A549 (cell line): ENCODE results near the gene DNMT3A.

Experiments
- KDM1A ChIP-seq: fragments of 200-600 bp; sonication (generic); IDR thresholded peaks from 2 replicates; pipeline ENCODE4 v1.6.1; 2016; ENCODE audit warnings: low read depth, mild to moderate bottlenecking
- MAFK ChIP-seq: fragments of 450-650 bp; IDR thresholded peaks from 2 replicates; pipeline ENCODE4 v1.6.1; 2014; ENCODE audit not compliant: partially characterized antibody
- NPAS2 ChIP-seq: fragments of 250-450 bp; sonication (Bioruptor Pico); IDR thresholded peaks from 2 replicates; pipeline ENCODE4 v1.8.0; 2022; ENCODE audit warnings: mild to moderate bottlenecking, moderate library complexity, borderline replicate concordance
- NR3C1 ChIP-seq: fragments of >200 bp; sonication (Bioruptor Twin); formaldehyde crosslinking; IDR thresholded peaks from 3 replicates; pipeline ENCODE4 v1.6.1; 2017
- POLR2A ChIP-seq: IDR thresholded peaks from 2 replicates; pipeline ENCODE4 v1.6.1; 2012; ENCODE audit warnings: mild to moderate bottlenecking, low read length
- RAD21 ChIP-seq, 2 experiments: fragments of >200 bp in 1 of 2; sonication (Bioruptor Twin) in 1 of 2; formaldehyde crosslinking in 1 of 2; IDR thresholded peaks in 1 of 2; conservative IDR thresholded peaks in 1 of 2; 2 replicates in 1 of 2; 3 replicates in 1 of 2; pipeline ENCODE4 v1.6.1; 2012 to 2018; ENCODE audit warnings: inconsistent platforms in 1 of 2
- RNF2 ChIP-seq: fragments of 200-600 bp; sonication (generic); IDR thresholded peaks from 2 replicates; pipeline ENCODE4 v1.6.1; 2016; ENCODE audit warnings: low read depth, mild to moderate bottlenecking, antibody characterized with exemption, moderate library complexity, borderline replicate concordance
- ZFP36 ChIP-seq: fragments of 450-650 bp; IDR thresholded peaks from 2 replicates; pipeline ENCODE4 v1.6.1; 2014; ENCODE audit warnings: borderline replicate concordance; ENCODE audit not compliant: partially characterized antibody
- TF ChIP-seq, protein P1 (sequence below): fragments of >200 bp; sonication (Bioruptor Twin); formaldehyde crosslinking; IDR thresholded peaks from 3 replicates; pipeline ENCODE4 v1.5.1; 2016
- TF ChIP-seq, protein P2 (sequence below): IDR thresholded peaks from 2 replicates; pipeline ENCODE4 v1.6.1; 2012; ENCODE audit warnings: low read depth, borderline replicate concordance
- TF ChIP-seq, protein P3 (sequence below): fragments of 150-350 bp; IDR thresholded peaks from 2 replicates; pipeline ENCODE4 v1.6.1; 2014; ENCODE audit warnings: low read depth, mild to moderate bottlenecking, low read length
- TF ChIP-seq, protein P4 (sequence below): fragments of 200-600 bp; sonication (generic); IDR thresholded peaks from 2 replicates; pipeline ENCODE4 v1.6.1; 2016; ENCODE audit warnings: antibody characterized with exemption, mild to moderate bottlenecking, moderate library complexity

DNA sequence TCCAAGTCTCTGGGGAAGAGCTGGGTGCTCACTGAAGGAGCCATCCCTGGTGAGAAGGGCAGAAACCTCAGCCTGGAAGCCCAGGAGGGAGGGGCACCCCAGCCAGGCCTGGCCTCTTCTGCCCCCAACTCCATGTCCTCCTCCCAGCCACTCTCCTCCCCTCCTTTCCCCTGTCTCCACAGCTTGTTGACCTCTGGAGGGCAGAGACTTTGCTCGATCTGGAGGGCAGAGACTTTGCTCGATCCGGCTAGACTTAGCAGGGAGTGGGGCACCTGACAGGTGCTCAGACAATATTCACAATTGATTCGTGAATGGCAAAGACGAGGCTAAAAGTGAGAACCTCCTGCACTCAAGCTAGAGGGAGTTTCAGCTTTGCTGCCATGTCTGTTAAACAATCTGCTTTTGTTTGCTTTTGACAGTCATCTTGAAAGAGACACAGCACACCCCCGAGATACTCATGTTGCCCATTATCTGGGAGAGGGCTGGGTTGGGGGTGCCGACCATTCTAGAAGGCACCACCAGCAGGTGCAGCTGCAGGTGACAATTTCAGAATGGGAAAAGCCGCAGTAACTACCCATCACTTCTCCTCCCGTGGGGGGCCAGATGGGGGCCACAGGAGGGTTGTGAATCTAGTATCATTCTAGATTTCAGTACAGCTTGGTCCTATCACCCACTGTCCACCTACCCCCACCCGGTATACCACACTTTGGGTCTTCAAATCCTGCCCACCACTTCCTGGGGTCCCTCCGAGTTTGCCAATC is 54.8 kb downstream of the DNMT3A start:
- TF ChIP-seq, protein P1, sequence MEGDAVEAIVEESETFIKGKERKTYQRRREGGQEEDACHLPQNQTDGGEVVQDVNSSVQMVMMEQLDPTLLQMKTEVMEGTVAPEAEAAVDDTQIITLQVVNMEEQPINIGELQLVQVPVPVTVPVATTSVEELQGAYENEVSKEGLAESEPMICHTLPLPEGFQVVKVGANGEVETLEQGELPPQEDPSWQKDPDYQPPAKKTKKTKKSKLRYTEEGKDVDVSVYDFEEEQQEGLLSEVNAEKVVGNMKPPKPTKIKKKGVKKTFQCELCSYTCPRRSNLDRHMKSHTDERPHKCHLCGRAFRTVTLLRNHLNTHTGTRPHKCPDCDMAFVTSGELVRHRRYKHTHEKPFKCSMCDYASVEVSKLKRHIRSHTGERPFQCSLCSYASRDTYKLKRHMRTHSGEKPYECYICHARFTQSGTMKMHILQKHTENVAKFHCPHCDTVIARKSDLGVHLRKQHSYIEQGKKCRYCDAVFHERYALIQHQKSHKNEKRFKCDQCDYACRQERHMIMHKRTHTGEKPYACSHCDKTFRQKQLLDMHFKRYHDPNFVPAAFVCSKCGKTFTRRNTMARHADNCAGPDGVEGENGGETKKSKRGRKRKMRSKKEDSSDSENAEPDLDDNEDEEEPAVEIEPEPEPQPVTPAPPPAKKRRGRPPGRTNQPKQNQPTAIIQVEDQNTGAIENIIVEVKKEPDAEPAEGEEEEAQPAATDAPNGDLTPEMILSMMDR, result no peak
- no peak for TF ChIP-seq NPAS2
- TF ChIP-seq, protein P2, sequence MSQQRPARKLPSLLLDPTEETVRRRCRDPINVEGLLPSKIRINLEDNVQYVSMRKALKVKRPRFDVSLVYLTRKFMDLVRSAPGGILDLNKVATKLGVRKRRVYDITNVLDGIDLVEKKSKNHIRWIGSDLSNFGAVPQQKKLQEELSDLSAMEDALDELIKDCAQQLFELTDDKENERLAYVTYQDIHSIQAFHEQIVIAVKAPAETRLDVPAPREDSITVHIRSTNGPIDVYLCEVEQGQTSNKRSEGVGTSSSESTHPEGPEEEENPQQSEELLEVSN, result no peak
- TF ChIP-seq POLR2A, result no peak
- TF ChIP-seq, protein P3, sequence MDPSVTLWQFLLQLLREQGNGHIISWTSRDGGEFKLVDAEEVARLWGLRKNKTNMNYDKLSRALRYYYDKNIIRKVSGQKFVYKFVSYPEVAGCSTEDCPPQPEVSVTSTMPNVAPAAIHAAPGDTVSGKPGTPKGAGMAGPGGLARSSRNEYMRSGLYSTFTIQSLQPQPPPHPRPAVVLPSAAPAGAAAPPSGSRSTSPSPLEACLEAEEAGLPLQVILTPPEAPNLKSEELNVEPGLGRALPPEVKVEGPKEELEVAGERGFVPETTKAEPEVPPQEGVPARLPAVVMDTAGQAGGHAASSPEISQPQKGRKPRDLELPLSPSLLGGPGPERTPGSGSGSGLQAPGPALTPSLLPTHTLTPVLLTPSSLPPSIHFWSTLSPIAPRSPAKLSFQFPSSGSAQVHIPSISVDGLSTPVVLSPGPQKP, result no peak
- TF ChIP-seq, protein P4, sequence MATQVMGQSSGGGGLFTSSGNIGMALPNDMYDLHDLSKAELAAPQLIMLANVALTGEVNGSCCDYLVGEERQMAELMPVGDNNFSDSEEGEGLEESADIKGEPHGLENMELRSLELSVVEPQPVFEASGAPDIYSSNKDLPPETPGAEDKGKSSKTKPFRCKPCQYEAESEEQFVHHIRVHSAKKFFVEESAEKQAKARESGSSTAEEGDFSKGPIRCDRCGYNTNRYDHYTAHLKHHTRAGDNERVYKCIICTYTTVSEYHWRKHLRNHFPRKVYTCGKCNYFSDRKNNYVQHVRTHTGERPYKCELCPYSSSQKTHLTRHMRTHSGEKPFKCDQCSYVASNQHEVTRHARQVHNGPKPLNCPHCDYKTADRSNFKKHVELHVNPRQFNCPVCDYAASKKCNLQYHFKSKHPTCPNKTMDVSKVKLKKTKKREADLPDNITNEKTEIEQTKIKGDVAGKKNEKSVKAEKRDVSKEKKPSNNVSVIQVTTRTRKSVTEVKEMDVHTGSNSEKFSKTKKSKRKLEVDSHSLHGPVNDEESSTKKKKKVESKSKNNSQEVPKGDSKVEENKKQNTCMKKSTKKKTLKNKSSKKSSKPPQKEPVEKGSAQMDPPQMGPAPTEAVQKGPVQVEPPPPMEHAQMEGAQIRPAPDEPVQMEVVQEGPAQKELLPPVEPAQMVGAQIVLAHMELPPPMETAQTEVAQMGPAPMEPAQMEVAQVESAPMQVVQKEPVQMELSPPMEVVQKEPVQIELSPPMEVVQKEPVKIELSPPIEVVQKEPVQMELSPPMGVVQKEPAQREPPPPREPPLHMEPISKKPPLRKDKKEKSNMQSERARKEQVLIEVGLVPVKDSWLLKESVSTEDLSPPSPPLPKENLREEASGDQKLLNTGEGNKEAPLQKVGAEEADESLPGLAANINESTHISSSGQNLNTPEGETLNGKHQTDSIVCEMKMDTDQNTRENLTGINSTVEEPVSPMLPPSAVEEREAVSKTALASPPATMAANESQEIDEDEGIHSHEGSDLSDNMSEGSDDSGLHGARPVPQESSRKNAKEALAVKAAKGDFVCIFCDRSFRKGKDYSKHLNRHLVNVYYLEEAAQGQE, result no peak
- TF ChIP-seq ZFP36, result no peak
- TF ChIP-seq RNF2, result no peak
- TF ChIP-seq MAFK, result no peak
- no peak for TF ChIP-seq RAD21 (conservative IDR thresholded peaks at IDR 0.05 in 1 of 2, IDR thresholded peaks at IDR 0.05 in 1 of 2)
- TF ChIP-seq KDM1A, result no peak
- no peak for TF ChIP-seq NR3C1
